SK-N-SH (cell line): ENCODE results near the gene DTX3. TPM values are rescaled to one million over a fixed set of nuclear protein-coding genes. Genes with fewer than 3 reads are reported as not detected.

ENCODE experiments used
- CTCF ChIA-PET: fragments of 300-600, 350-600 bp; formaldehyde crosslinking; extraction: SDS; loops from one replicate; lab custom pipeline; 2021; lab: Yijun Ruan, JAX
- POLR2A ChIA-PET: fragments of 350-600 bp; sonication (Branson Sonifier 250); formaldehyde crosslinking; extraction: SDS; loops from one replicate; lab custom pipeline; 2020; ENCODE audit warnings: antibody characterized with exemption, inconsistent platforms; lab: Yijun Ruan, JAX
- DNase-seq: peaks from one replicate; pipeline ENCODE4 v3.0.0; 2012
- H2AFZ ChIP-seq: fragments of 200-600 bp; sonication (generic); 2 replicates; pipeline ENCODE4 v1.8.1; 2016; ENCODE audit warnings: antibody characterized with exemption, mild to moderate bottlenecking, low read depth
- H3F3A ChIP-seq: fragments of 200-600 bp; sonication (generic); replicated peaks from 2 replicates; pipeline ENCODE3; 2016; ENCODE audit warnings: antibody characterized with exemption, mild to moderate bottlenecking; ENCODE audit not compliant: insufficient read depth
- H3K27ac ChIP-seq, 2 experiments: fragments of 200-500 bp in 1 of 2; fragments of 200-600 bp in 1 of 2; sonication (Bioruptor generic) in 1 of 2; sonication (generic), shearing (Covaris generic) in 1 of 2; 2 replicates each; pipeline versions ENCODE4 v1.5.1 to v1.6.1; 2014 to 2016; ENCODE audit warnings: low read depth in 2 of 2, inconsistent platforms in 1 of 2, low read length in 1 of 2, mild to moderate bottlenecking in 1 of 2, mixed read lengths in 1 of 2
- H3K27me3 ChIP-seq: fragments of 200-600 bp; sonication (generic), shearing (Covaris generic); 2 replicates; pipeline ENCODE4 v1.6.1; 2016; ENCODE audit warnings: mixed run types; ENCODE audit not compliant: insufficient read depth
- H3K36me3 ChIP-seq, 2 experiments: fragments of 200-500 bp in 1 of 2; fragments of 200-600 bp in 1 of 2; sonication (Bioruptor generic) in 1 of 2; sonication (generic) in 1 of 2; replicated peaks in 1 of 2; 2 replicates each; pipeline versions ENCODE3 to v1.5.1; 2014 to 2016; ENCODE audit warnings: low read length in 1 of 2, mild to moderate bottlenecking in 1 of 2; ENCODE audit not compliant: insufficient read depth in 2 of 2, control insufficient read depth in 1 of 2
- H3K4me1 ChIP-seq, 2 experiments: fragments of 200-500 bp in 1 of 2; fragments of 200-600 bp in 1 of 2; sonication (Bioruptor generic) in 1 of 2; sonication (generic), shearing (Covaris generic) in 1 of 2; 2 replicates each; pipeline versions ENCODE4 v1.5.1 to v1.6.1; 2014 to 2016; ENCODE audit warnings: low read depth in 1 of 2, low read length in 1 of 2, mixed run types in 1 of 2; ENCODE audit not compliant: insufficient read depth in 2 of 2, control insufficient read depth in 1 of 2
- H3K4me2 ChIP-seq: fragments of 200-600 bp; sonication (generic), shearing (Covaris generic); 2 replicates; pipeline ENCODE4 v1.6.1; 2017; ENCODE audit warnings: mixed run types
- H3K4me3 ChIP-seq, 2 experiments: fragments of 200-500 bp in 1 of 2; fragments of 200-600 bp in 1 of 2; sonication (Bioruptor generic) in 1 of 2; sonication (generic), shearing (Covaris generic) in 1 of 2; 2 replicates each; pipeline versions ENCODE4 v1.5.1 to v1.8.1; 2014 to 2016; ENCODE audit warnings: low read depth in 2 of 2, inconsistent platforms in 1 of 2, low read length in 1 of 2, mild to moderate bottlenecking in 1 of 2, mixed read lengths in 1 of 2, moderate library complexity in 1 of 2
- H3K79me2 ChIP-seq: fragments of 200-600 bp; sonication (generic); 2 replicates; pipeline ENCODE4 v1.8.1; 2017; ENCODE audit warnings: mild to moderate bottlenecking; ENCODE audit not compliant: insufficient read depth
- H3K9ac ChIP-seq: fragments of 200-600 bp; sonication (generic); 2 replicates; pipeline ENCODE4 v1.6.1; 2017; ENCODE audit warnings: mixed run types
- H3K9me2 ChIP-seq: fragments of 200-600 bp; sonication (generic); 2 replicates; pipeline ENCODE4 v1.6.1; 2017; ENCODE audit warnings: mixed run types
- H3K9me3 ChIP-seq: fragments of 200-600 bp; sonication (generic); 2 replicates; pipeline ENCODE4 v1.6.1; 2017; ENCODE audit warnings: mixed run types, mild to moderate bottlenecking, moderate library complexity
- H4K20me1 ChIP-seq: fragments of 200-600 bp; sonication (generic); 2 replicates; pipeline ENCODE4 v1.6.1; 2017; ENCODE audit warnings: mild to moderate bottlenecking, mixed run types; ENCODE audit not compliant: insufficient read depth
- EP300 ChIP-seq, 2 experiments: IDR thresholded peaks; 2 replicates each; pipeline versions ENCODE4 v1.4.0 to v1.6.1; 2012; ENCODE audit warnings: borderline replicate concordance in 1 of 2, low read depth in 1 of 2, low read length in 1 of 2
- EZH2phosphoT487 ChIP-seq: fragments of 200-600 bp; sonication (generic); IDR thresholded peaks from 2 replicates; pipeline ENCODE4 v1.6.1; 2017; ENCODE audit warnings: low read depth, mixed run types, mild to moderate bottlenecking, antibody characterized with exemption, moderate library complexity, borderline replicate concordance
- FOXJ3 ChIP-seq: sonication (generic); formaldehyde crosslinking; IDR thresholded peaks from 2 replicates; pipeline ENCODE4 v1.5.1; 2020; ENCODE audit warnings: mild to moderate bottlenecking, missing genetic modification reagents
- JUND ChIP-seq: IDR thresholded peaks from 2 replicates; pipeline ENCODE4 v1.4.0; 2012
- MEF2A ChIP-seq: IDR thresholded peaks from 2 replicates; pipeline ENCODE4 v1.4.0; 2012; ENCODE audit warnings: low read depth, borderline replicate concordance
- MXI1 ChIP-seq: IDR thresholded peaks from 2 replicates; pipeline ENCODE4 v1.6.1; 2012; ENCODE audit warnings: mild to moderate bottlenecking, low read depth, low read length, improper control_type of control experiment
- NRF1 ChIP-seq: IDR thresholded peaks from 2 replicates; pipeline ENCODE4 v1.6.1; 2012; ENCODE audit warnings: low read depth, mild to moderate bottlenecking, low read length
- RCOR1 ChIP-seq: fragments of 150-350 bp; IDR thresholded peaks from 2 replicates; pipeline ENCODE4 v1.6.1; 2017; ENCODE audit warnings: antibody characterized with exemption, low read length
- SMC3 ChIP-seq: IDR thresholded peaks from 2 replicates; pipeline ENCODE4 v1.6.1; 2012; ENCODE audit warnings: low read depth, low read length, improper control_type of control experiment
- TEAD4 ChIP-seq: IDR thresholded peaks from 2 replicates; pipeline ENCODE4 v1.4.0; 2012; ENCODE audit warnings: mild to moderate bottlenecking, borderline replicate concordance; ENCODE audit not compliant: insufficient read depth
- YY1 ChIP-seq: IDR thresholded peaks from 2 replicates; pipeline ENCODE4 v1.4.0; 2012; ENCODE audit warnings: low read depth, mild to moderate bottlenecking
- WGBS: methylation state at CpG from one replicate; pipeline ENCODE4 v1.1.6; 2017; ENCODE audit warnings: low lambda C conversion rate; 5-methylcytosine and 5-hydroxymethylcytosine counted together
- polyA plus RNA-seq, 3 experiments: library from polyadenylated mRNA; depleted of rRNA; stranded (reverse); fragments of >200 nt; gene quantifications; 2 replicates each; pipeline ENCODE4 v1.2.3, GENCODE V29; 2012
- TF ChIP-seq, protein P1 (sequence below): IDR thresholded peaks from 2 replicates; pipeline ENCODE4; 2012
- TF ChIP-seq, protein P2 (sequence below): fragments of 150-350 bp; IDR thresholded peaks from 2 replicates; pipeline ENCODE4 v1.6.1; 2016; ENCODE audit warnings: mild to moderate bottlenecking, low read depth, low read length

The DTX3 gene
- polyA plus RNA-seq, 1 of the 3 experiments (the other 2 are of a cell fraction), result 61.2 TPM

DNA sequence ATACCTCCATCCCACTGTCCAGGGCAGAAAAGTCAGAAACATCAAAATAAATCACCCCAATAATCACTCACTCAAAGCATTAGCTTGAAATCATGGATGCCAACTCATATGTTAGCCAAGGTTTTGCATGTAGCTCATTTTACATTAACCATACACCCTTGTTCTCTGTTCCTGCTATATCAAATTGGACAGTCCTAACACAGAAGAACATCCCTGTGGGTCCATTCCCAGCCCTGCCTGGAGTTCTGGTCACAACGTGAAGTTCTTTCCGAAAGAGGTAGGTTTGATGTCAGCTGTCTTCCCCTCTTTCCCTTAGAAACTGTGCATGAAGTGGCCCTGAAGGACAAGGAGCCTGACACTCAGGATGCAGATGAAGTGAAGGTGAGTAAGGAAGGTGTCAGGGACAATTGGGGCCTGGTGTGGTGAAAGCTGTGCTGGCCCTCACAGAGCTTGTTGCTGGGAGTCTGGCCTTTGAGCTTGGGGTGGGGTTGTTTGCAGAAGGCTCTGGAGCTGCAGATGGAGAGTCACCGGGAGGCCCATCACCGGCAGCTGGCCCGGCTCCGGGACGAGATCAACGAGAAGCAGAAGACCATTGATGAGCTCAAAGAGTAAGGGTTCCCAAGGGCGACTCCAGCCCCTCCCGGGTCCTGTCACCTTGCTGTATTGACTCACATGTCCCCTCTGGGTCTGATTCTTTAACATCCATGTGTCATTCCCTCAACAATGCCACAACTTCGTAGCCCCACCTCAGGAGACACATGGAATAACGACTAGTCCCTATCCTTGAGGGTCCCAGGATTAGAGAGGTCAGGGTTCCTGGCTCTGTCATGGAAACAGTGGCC, 28.6 kb upstream of the DTX3 start:
- no peaks in the 10 kb centered on the region for H3K4me1 ChIP-seq

GRCh38 chr12:57576613-57577160, 27.9 kb upstream of the DTX3 start:
- no peak overlapping the region for H3K9ac ChIP-seq
- TF ChIP-seq EZH2phosphoT487 (no peak), FOXJ3 (CRISPR knock-in tag) (no peak), YY1 (no peak), NRF1 (no peak)
- no peak for DNase-seq

More for the DNA sequence above, 28.6 kb upstream of the DTX3 start:
- DNase-seq, result no peak
- H3K9ac ChIP-seq, result no peak overlapping the region
- H3K27me3 ChIP-seq, result no peaks in the 10 kb centered on the region
- POLR2A ChIA-PET, result interaction anchor here (0.6 kb wide), 1 partner anchor 36 kb away, joined by 3 read pairs; no protein-coding TSS in a partner anchor
- H3F3A ChIP-seq, result no peaks in the 10 kb centered on the region
- H3K27ac ChIP-seq, result no peak overlapping the region
- no peaks in the 10 kb centered on the region for H3K79me2 ChIP-seq
- no peaks in the 10 kb centered on the region for H4K20me1 ChIP-seq
- no peak overlapping the region for H2AFZ ChIP-seq
- H3K9me2 ChIP-seq, result no peaks in the 10 kb centered on the region
- no peak overlapping the region for H3K4me3 ChIP-seq
- CTCF ChIA-PET, result interaction anchor here (1.1 to 11.3 kb wide), 5 partner anchors 7 to 117 kb away, joined by 5 to 110 read pairs (median 14); partner anchors contain the start of gene B4GALNT1
- no peaks in the 10 kb centered on the region for H3K9me3 ChIP-seq
- H3K36me3 ChIP-seq, result peaks cover 23 to 71% of the 10 kb centered on the region in 2 experiments
- no peak overlapping the region for H3K4me2 ChIP-seq
- TF ChIP-seq SMC3, result no peak
- WGBS, result 73% methylated on average over 6 of the region's 12 CpGs

GRCh38 chr12:57577981-57578758, 26.5 kb upstream of the DTX3 start:
- Histone ChIP-seq H3K4me2 (no peak overlapping the region), H3K9me3 (no peaks in the 10 kb centered on the region), H3K9me2 (no peaks in the 10 kb centered on the region), H3K36me3 (peaks cover 37 to 78% of the 10 kb centered on the region in 2 experiments), H3K9ac (no peak overlapping the region), H2AFZ (no peak overlapping the region), H4K20me1 (no peaks in the 10 kb centered on the region), H3K27me3 (no peaks in the 10 kb centered on the region), H3K4me3 (no peak overlapping the region), H3K27ac (no peak overlapping the region), H3F3A (no peaks in the 10 kb centered on the region), H3K4me1 (no peaks in the 10 kb centered on the region), H3K79me2 (no peaks in the 10 kb centered on the region)
- ChIA-PET CTCF (interaction anchor here (1.1 kb wide), 1 partner anchor 148 kb away, joined by 3 read pairs; no protein-coding TSS in a partner anchor), POLR2A (no interaction called here)
- TF ChIP-seq EP300 (IDR thresholded peaks at IDR 0.05; ENCODE audit: borderline replicate concordance in 1 of 2, low read depth in 1 of 2, low read length in 1 of 2) (no peak), TEAD4 (no peak), JUND (no peak), MXI1 (no peak), MEF2A (no peak), RCOR1 (no peak)
- TF ChIP-seq, protein P1, sequence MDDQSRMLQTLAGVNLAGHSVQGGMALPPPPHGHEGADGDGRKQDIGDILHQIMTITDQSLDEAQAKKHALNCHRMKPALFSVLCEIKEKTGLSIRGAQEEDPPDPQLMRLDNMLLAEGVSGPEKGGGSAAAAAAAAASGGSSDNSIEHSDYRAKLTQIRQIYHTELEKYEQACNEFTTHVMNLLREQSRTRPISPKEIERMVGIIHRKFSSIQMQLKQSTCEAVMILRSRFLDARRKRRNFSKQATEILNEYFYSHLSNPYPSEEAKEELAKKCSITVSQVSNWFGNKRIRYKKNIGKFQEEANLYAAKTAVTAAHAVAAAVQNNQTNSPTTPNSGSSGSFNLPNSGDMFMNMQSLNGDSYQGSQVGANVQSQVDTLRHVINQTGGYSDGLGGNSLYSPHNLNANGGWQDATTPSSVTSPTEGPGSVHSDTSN, result no peak
- TF ChIP-seq, protein P2, sequence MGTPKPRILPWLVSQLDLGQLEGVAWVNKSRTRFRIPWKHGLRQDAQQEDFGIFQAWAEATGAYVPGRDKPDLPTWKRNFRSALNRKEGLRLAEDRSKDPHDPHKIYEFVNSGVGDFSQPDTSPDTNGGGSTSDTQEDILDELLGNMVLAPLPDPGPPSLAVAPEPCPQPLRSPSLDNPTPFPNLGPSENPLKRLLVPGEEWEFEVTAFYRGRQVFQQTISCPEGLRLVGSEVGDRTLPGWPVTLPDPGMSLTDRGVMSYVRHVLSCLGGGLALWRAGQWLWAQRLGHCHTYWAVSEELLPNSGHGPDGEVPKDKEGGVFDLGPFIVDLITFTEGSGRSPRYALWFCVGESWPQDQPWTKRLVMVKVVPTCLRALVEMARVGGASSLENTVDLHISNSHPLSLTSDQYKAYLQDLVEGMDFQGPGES, result no peak
- 88% methylated on average over 12 of the region's 12 CpGs for WGBS
- DNase-seq, result no peak

More at GRCh38 chr12:57576613-57577160, 27.9 kb upstream of the DTX3 start:
- no peak overlapping the region for H3K4me2 ChIP-seq
- H3K4me3 ChIP-seq, result no peak overlapping the region
- no peaks in the 10 kb centered on the region for H3K9me3 ChIP-seq
- H4K20me1 ChIP-seq, result no peaks in the 10 kb centered on the region
- H3K4me1 ChIP-seq, result no peaks in the 10 kb centered on the region
- ChIA-PET POLR2A (interaction anchor here (0.6 kb wide), 1 partner anchor 36 kb away, joined by 3 read pairs; no protein-coding TSS in a partner anchor), CTCF (interaction anchor here (1.3 to 11.3 kb wide), 4 partner anchors 6 to 56 kb away, joined by 5 to 110 read pairs (median 16); partner anchors contain the start of gene B4GALNT1)
- H2AFZ ChIP-seq, result no peak overlapping the region
- no peaks in the 10 kb centered on the region for H3K27me3 ChIP-seq
- no peaks in the 10 kb centered on the region for H3F3A ChIP-seq
- WGBS, result 89% methylated on average over 9 of the region's 9 CpGs
- H3K9me2 ChIP-seq, result no peaks in the 10 kb centered on the region
- no peak overlapping the region for H3K27ac ChIP-seq
- peaks cover 23 to 73% of the 10 kb centered on the region in 2 experiments for H3K36me3 ChIP-seq
- H3K79me2 ChIP-seq, result no peaks in the 10 kb centered on the region
